HepG2 (cell line): ENCODE data around the gene GNB4. TPM values are rescaled to one million over a fixed set of nuclear protein-coding genes. Genes with fewer than 3 reads are reported as not detected.
A peak's percentile ranks its signal among the peaks of the same experiment; 100 is the strongest.

Source experiments
- CCAR2 ChIP-seq: fragments of 200-400 bp; formaldehyde crosslinking; optimal IDR thresholded peaks from 2 replicates; pipeline ENCODE3; 2018; ENCODE audit warnings: low read depth, mild to moderate bottlenecking, low read length, moderate library complexity
- FOXM1 ChIP-seq: sonication (generic); formaldehyde crosslinking; IDR thresholded peaks from 2 replicates; pipeline ENCODE4 v1.5.0; 2020; ENCODE audit warnings: missing genetic modification reagents
- GTF3A ChIP-seq: sonication (generic); formaldehyde crosslinking; conservative IDR thresholded peaks from 2 replicates; pipeline ENCODE4 v1.4.0; 2020; ENCODE audit warnings: mild to moderate bottlenecking, missing genetic modification reagents
- HDAC6 ChIP-seq: fragments of 200-600 bp; sonication (generic); IDR thresholded peaks from 2 replicates; pipeline ENCODE4 v1.7.0; 2017; ENCODE audit warnings: mild to moderate bottlenecking, antibody characterized with exemption, low read length, low read depth
- ISX ChIP-seq: sonication (generic); formaldehyde crosslinking; conservative IDR thresholded peaks from 2 replicates; pipeline ENCODE4 v1.5.0; 2020; ENCODE audit warnings: missing genetic modification reagents
- KDM2A ChIP-seq: sonication (generic); formaldehyde crosslinking; IDR thresholded peaks from 2 replicates; pipeline ENCODE4 v1.4.0; 2020; ENCODE audit warnings: low read depth, missing genetic modification reagents, borderline replicate concordance
- MEIS2 ChIP-seq: sonication (generic); formaldehyde crosslinking; IDR thresholded peaks from 2 replicates; pipeline ENCODE4 v1.9.0; 2021; ENCODE audit warnings: mild to moderate bottlenecking, missing genetic modification reagents
- MXI1 ChIP-seq: IDR thresholded peaks from 3 replicates; pipeline ENCODE4 v1.6.1; 2012; ENCODE audit warnings: low read depth, low read length, inconsistent platforms, borderline replicate concordance
- NR1H2 ChIP-seq: sonication (generic); formaldehyde crosslinking; IDR thresholded peaks from 2 replicates; pipeline ENCODE4 v1.8.1; 2022; ENCODE audit warnings: low read depth, missing genetic modification reagents, borderline replicate concordance
- POLR2AphosphoS2 ChIP-seq: IDR thresholded peaks from 2 replicates; pipeline ENCODE4 v1.6.1; 2011; ENCODE audit warnings: low read depth, low read length, improper control_type of control experiment
- POLR2G ChIP-seq: fragments of 200-400 bp; formaldehyde crosslinking; IDR thresholded peaks from 2 replicates; pipeline ENCODE4 v1.6.1; 2018; ENCODE audit warnings: mild to moderate bottlenecking, low read depth, low read length, moderate library complexity
- PRPF4 ChIP-seq: fragments of 200-400 bp; formaldehyde crosslinking; IDR thresholded peaks from 2 replicates; pipeline ENCODE4 v1.6.1; 2016; ENCODE audit warnings: low read length, low read depth; ENCODE audit not compliant: poor library complexity, severe bottlenecking
- RFXAP ChIP-seq: sonication (generic); formaldehyde crosslinking; IDR thresholded peaks from 2 replicates; pipeline ENCODE4 v1.4.0; 2020; ENCODE audit warnings: missing genetic modification reagents, borderline replicate concordance
- ZFP82 ChIP-seq: sonication (generic); formaldehyde crosslinking; IDR thresholded peaks from 2 replicates; pipeline ENCODE4 v1.5.1; 2020; ENCODE audit warnings: mild to moderate bottlenecking, missing genetic modification reagents, borderline replicate concordance
- ZNF160 ChIP-seq: sonication (generic); formaldehyde crosslinking; IDR thresholded peaks from 2 replicates; pipeline ENCODE4 v1.8.0; 2022; ENCODE audit warnings: mild to moderate bottlenecking, inconsistent platforms, missing genetic modification reagents
- ZNF264 ChIP-seq: sonication (generic); formaldehyde crosslinking; IDR thresholded peaks from 2 replicates; pipeline ENCODE4 v1.4.0; 2020; ENCODE audit warnings: missing genetic modification reagents
- ZNF367 ChIP-seq: sonication (generic); formaldehyde crosslinking; IDR thresholded peaks from 2 replicates; pipeline ENCODE4 v1.4.0; 2020; ENCODE audit warnings: missing genetic modification reagents, borderline replicate concordance
- ZNF557 ChIP-seq: sonication (generic); formaldehyde crosslinking; IDR thresholded peaks from 2 replicates; pipeline ENCODE4 v1.4.0; 2020; ENCODE audit warnings: missing genetic modification reagents
- ZNF563 ChIP-seq: sonication (generic); formaldehyde crosslinking; IDR thresholded peaks from 2 replicates; pipeline ENCODE4 v1.8.0; 2022; ENCODE audit warnings: mild to moderate bottlenecking, moderate library complexity, missing genetic modification reagents
- ZNF564 ChIP-seq: sonication (generic); formaldehyde crosslinking; IDR thresholded peaks from 2 replicates; pipeline ENCODE4 v1.8.1; 2023; ENCODE audit warnings: mild to moderate bottlenecking, missing genetic modification reagents
- ZNF652 ChIP-seq: IDR thresholded peaks from 2 replicates; pipeline ENCODE4 v1.6.1; 2016; ENCODE audit warnings: low read depth, borderline replicate concordance
- ZNF724P ChIP-seq: sonication (generic); formaldehyde crosslinking; IDR thresholded peaks from 2 replicates; pipeline ENCODE4 v1.8.0; 2022; ENCODE audit warnings: missing genetic modification reagents, borderline replicate concordance
- polyA plus RNA-seq, 8 experiments: library from polyadenylated mRNA; depleted of rRNA in 3 of 8; stranded (reverse) in 7 of 8; unstranded in 1 of 8; fragments of >200 nt; fragmentation: Illumina TruSeq in 4 of 8; extraction: Trizol in 4 of 8; gene quantifications; 2 replicates each; pipeline versions ENCODE4 v1.2.1 to v1.2.3, GENCODE V29; 2011 to 2016; ENCODE audit warnings: low read depth in 4 of 8, missing spikeins in 1 of 8, mixed read lengths in 1 of 8; ENCODE audit not compliant: insufficient read depth in 1 of 8
- total RNA-seq, 5 experiments: library from RNA; depleted of rRNA; stranded (reverse); fragments of >200 nt; fragmentation: Illumina TruSeq; extraction: Trizol; gene quantifications; 2 replicates each; pipeline ENCODE4 v1.2.3, GENCODE V29; 2016; ENCODE audit warnings: low read depth in 1 of 5
- TF ChIP-seq, protein P1 (sequence below): sonication (generic); formaldehyde crosslinking; IDR thresholded peaks from 2 replicates; pipeline ENCODE4 v1.5.0; 2020; ENCODE audit warnings: mild to moderate bottlenecking, low read depth, missing genetic modification reagents, borderline replicate concordance
- TF ChIP-seq, protein P2 (sequence below): sonication (generic); formaldehyde crosslinking; IDR thresholded peaks from 2 replicates; pipeline ENCODE4 v1.5.1; 2020; ENCODE audit warnings: missing genetic modification reagents, mild to moderate bottlenecking, borderline replicate concordance
- TF ChIP-seq, protein P3 (sequence below): fragments of 450-650 bp; IDR thresholded peaks from 2 replicates; pipeline ENCODE4 v1.6.1; 2017

The GNB4 gene
- total and polyA plus RNA-seq, 2 of the 13 experiments (the other 11 are each of a cell fraction or from before 2014, with no cell fraction given): 0.07 to 0.13 TPM

DNA sequence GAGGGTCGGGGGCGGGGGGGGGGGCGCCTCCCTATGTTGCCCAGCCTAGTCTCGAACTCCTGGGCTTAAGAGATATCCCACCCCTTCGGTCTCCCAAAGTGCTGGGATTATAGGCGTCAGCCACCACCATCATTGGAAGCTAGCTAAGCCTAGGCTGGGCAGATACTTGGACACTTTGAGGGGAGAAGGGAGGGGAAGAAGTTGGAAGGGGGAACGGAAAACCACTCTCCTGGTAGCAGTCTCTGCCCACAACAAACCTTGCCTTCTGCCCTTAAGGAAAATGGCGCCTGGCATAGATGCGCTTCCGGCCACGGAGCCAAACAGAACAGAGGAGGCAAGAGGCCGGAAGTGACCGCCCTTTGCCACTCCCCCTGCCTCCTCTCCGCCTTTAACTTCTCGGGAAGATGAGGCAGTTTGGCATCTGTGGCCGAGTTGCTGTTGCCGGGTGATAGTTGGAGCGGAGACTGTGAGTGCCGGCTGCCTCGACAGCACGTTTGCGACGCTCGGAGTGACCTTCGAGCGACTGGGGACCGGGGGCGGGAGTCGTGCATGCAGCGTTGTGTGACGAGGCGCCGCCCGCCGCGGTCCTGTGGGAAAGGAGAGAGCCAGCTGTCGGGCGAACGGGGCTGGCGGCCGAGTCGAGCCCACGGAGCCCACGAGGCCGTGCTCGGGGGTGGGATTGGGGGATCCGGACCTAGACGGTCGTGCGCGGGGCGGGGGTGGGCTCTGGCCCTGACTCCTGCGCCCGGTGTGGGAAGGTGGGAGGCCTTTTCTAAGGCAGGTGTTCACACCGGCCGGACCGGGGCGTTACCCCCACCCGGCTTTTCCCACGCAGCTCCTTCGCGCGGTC lies 103.7 kb downstream of the GNB4 start, which contains the start of gene MFN1 (continued):
- TF ChIP-seq HDAC6 (no peak), GTF3A (CRISPR knock-in tag) (no peak), RFXAP (no peak; the same call in 1 of the 2 replicates), PRPF4 (no peak), MEIS2 (CRISPR knock-in tag) (0 out of 2 replicates have a peak, but pooled peaks have one; percentile 39), ZNF557 (CRISPR knock-in tag) (0 out of 2 replicates have a peak, but pooled peaks have one; percentile 69), ISX (CRISPR knock-in tag) (no peak), KDM2A (CRISPR knock-in tag) (peak; percentile 89), ZNF563 (CRISPR knock-in tag) (0 out of 2 replicates have a peak, but pooled peaks have one; percentile 30), POLR2G (peak; percentile 76; the same call in 1 of the 2 replicates), MXI1 (peak; percentile 30; the same call in 1 of the 3 replicates), ZNF564 (0 out of 2 replicates have a peak, but pooled peaks have one; percentile 33), ZNF264 (peak; percentile 71), ZFP82 (no peak), ZNF367 (CRISPR knock-in tag) (0 out of 2 replicates have a peak, but pooled peaks have one; percentile 67), ZNF160 (CRISPR knock-in tag) (no peak), CCAR2 (no peak), FOXM1 (CRISPR knock-in tag) (no peak), ZNF724P (no peak), POLR2AphosphoS2 (no peak), NR1H2 (no peak), ZNF652 (CRISPR knock-in tag) (no peak)
- TF ChIP-seq, protein P1, sequence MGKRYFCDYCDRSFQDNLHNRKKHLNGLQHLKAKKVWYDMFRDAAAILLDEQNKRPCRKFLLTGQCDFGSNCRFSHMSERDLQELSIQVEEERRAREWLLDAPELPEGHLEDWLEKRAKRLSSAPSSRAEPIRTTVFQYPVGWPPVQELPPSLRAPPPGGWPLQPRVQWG: no peak
- TF ChIP-seq, protein P2, sequence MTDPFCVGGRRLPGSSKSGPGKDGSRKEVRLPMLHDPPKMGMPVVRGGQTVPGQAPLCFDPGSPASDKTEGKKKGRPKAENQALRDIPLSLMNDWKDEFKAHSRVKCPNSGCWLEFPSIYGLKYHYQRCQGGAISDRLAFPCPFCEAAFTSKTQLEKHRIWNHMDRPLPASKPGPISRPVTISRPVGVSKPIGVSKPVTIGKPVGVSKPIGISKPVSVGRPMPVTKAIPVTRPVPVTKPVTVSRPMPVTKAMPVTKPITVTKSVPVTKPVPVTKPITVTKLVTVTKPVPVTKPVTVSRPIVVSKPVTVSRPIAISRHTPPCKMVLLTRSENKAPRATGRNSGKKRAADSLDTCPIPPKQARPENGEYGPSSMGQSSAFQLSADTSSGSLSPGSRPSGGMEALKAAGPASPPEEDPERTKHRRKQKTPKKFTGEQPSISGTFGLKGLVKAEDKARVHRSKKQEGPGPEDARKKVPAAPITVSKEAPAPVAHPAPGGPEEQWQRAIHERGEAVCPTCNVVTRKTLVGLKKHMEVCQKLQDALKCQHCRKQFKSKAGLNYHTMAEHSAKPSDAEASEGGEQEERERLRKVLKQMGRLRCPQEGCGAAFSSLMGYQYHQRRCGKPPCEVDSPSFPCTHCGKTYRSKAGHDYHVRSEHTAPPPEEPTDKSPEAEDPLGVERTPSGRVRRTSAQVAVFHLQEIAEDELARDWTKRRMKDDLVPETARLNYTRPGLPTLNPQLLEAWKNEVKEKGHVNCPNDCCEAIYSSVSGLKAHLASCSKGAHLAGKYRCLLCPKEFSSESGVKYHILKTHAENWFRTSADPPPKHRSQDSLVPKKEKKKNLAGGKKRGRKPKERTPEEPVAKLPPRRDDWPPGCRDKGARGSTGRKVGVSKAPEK (CRISPR knock-in tag): no peak
- TF ChIP-seq, protein P3, sequence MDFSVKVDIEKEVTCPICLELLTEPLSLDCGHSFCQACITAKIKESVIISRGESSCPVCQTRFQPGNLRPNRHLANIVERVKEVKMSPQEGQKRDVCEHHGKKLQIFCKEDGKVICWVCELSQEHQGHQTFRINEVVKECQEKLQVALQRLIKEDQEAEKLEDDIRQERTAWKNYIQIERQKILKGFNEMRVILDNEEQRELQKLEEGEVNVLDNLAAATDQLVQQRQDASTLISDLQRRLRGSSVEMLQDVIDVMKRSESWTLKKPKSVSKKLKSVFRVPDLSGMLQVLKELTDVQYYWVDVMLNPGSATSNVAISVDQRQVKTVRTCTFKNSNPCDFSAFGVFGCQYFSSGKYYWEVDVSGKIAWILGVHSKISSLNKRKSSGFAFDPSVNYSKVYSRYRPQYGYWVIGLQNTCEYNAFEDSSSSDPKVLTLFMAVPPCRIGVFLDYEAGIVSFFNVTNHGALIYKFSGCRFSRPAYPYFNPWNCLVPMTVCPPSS: no peak
